ENCODE measurements around the gene CTDSPL.
"Not testable (repeated sequence)": the region's sequence is repeated elsewhere in the genome, so short reads cannot be mapped to it uniquely, and the experiment has no call there.

The CTDSPL gene

GRCh38 chr3:38026856-38027255 is 165.2 kb downstream of the CTDSPL start:
- DNase-seq = no peak

- no peak for DNase-seq
Observed at GRCh38 chr3:38027466-38028465, 166.1 kb downstream of the CTDSPL start.

GRCh38 chr3:38028621-38029361 is 167.1 kb downstream of the CTDSPL start:
- no peak for DNase-seq

- no peak for DNase-seq
Observed at GRCh38 chr3:38029400-38030125, 167.9 kb downstream of the CTDSPL start, which contains the start of gene PLCD1. TSS of gene PLCD1 (minus strand) at chr3:38029642. CDS start at chr3:38029539, 103 bp downstream.

GRCh38 chr3:38030126-38031021 is 168.7 kb downstream of the CTDSPL start:
- no peak for DNase-seq

GRCh38 chr3:38031022-38031994 is 169.6 kb downstream of the CTDSPL start:
- DNase-seq = no peak

GRCh38 chr3:38032328-38032865 is 170.7 kb downstream of the CTDSPL start:
- DNase-seq = no peak

- not testable (repeated sequence) for DNase-seq
Observed at GRCh38 chr3:38033586-38033985, 171.9 kb downstream of the CTDSPL start.
